GM21723 (cell line): ENCODE results near the gene FOXP4.
"Not testable (repeated sequence)": the region's sequence is repeated elsewhere in the genome, so short reads cannot be mapped to it uniquely, and the experiment has no call there.

Experiments used
- ATAC-seq: cut with Tn5 transposase; IDR thresholded peaks from one replicate; pipeline ENCODE4 v1.9.1; 2021; ENCODE audit warnings: mild to moderate bottlenecking, moderate library complexity; ENCODE audit not compliant: unreplicated experiment

The FOXP4 gene

DNA sequence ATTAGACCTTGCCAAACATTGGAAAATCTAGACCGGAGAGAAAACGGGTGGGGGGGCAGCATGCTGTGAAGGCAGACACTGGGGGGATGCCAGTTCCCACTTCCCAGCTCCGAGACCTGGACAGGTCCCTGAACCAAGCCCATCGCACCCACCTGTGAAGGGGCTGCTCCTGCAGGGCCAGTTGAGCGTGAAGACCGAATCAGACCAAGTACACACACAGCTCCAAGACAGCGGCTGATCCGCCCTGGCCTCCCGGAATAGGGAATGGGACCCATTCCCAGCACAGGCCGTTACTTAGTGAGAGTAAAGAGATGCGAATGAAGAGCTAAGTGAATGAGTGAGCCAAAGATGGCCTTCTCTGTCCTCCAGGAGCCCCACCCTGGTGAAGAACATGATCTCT lies 50.6 kb downstream of the FOXP4 start:
- ATAC-seq, result no peak

GRCh38 chr6:41597246-41598000 lies 51.2 kb downstream of the FOXP4 start:
- no peak for ATAC-seq

DNA sequence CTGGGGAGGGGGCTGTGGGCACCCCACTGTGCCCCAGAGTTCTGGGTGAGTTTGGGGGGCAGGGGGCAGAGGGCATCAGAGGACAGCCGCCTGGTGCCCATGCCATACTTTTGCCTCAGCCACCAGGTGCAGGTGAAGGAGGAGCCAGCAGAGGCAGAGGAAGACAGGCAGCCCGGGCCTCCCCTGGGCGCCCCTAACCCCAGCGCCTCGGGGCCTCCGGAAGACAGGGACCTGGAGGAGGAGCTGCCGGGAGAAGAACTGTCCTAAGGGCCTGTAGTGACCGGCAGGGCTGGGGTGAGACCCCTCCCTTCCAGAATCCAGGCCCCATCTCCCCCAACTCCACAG lies 52.5 kb downstream of the FOXP4 start:
- ATAC-seq, result no peak

- no peak for ATAC-seq
Observed at GRCh38 chr6:41599015-41599851, 53.1 kb downstream of the FOXP4 start.

- no peak for ATAC-seq
Observed at GRCh38 chr6:41599852-41600445, 53.8 kb downstream of the FOXP4 start.

DNA sequence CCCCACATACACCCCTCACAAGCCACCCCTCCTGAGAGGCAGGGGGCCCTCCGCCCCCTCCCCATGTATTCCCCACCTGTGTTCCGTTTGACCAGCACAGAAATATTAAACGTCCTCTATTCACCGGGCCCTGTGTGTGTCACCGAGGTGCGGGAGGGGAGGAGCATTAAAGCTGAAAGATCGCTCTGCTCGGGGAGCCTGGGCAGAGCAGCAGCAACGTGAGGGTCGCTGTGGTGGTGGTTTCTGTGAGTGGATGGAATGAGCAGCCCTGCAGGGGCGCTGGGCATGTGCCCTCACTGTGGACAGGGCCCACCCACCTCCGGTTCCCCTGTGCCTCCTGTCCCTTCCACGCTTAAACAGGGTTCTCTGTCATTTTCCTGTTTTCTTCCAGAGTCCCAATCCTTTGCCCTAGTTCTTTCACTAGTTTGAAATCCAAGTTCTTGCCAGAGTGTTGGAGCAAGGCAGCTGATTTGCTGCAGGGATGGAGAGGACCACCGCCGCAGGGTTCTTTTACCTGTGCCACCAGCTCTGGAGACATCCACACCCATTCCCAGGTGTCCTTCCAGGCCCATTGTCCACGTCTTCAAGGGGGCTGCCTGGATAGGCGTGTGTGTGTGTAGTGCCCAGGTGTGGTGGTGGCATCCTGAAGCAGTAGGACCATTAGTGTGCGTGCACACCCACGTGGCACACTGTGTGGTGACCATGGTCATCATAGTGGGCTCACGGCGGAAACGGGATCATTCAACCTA lies 54.5 kb downstream of the FOXP4 start:
- ATAC-seq, result no peak

- no peak for ATAC-seq
Observed at GRCh38 chr6:41601248-41601549, 55.0 kb downstream of the FOXP4 start.

DNA sequence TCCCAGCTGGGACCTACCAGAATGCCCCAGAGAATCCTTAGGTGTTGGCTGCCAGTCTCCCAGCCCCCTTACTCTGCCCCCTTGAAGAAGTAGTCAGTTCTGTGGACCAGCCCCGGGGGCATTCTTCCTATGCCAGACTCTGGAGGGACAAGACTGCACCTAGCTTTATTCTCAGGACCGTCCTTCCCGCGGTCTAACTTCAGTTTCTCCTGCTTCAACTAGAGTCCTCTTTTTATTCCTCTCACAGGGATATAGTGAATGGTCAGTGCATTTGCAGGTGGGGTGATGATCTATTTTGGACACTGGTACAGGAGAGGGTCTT lies 56.2 kb downstream of the FOXP4 start:
- ATAC-seq, result no peak

- ATAC-seq, result peak; percentile 72
Observed at GRCh38 chr6:41602864-41603608, 56.9 kb downstream of the FOXP4 start.

DNA sequence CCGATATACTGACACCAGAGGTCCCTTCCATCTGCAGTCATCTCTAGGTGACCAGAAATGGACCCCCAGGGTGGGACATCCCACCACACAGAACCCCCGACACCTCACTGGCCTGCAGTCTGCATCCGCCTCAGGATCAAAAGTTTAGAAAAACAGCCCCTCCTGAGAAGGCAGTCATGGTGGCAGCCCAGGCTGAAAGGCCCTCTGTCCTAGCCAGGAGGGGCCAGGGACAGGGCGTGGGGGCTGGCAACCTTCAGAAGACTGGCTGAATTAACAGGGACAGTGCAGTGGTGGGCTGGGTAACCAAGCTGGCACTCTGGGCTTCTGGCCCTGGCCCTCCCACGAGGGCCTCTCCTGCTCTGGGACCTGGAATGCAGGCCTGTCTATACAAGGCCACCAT lies 57.8 kb downstream of the FOXP4 start:
- no peak for ATAC-seq

DNA sequence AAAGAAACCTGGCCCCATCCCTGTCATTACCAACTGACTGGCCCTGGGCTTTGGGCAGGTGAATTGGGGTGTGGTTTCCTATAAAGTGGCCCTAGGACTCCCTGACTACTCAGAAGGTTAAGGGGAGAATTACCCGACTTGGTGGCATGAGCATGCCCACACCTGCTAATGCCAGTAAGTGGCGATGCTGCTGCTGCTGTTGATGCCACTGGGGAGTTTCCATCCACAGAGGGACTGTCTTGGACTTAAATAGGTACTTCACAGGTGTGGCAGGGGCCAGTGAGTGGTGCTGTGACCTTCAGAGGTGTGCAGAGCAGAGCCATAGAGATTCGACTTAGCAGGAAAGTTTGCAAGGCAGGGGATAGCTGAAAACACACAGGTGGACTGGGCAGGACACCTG lies 59.5 kb downstream of the FOXP4 start:
- ATAC-seq, result no peak

DNA sequence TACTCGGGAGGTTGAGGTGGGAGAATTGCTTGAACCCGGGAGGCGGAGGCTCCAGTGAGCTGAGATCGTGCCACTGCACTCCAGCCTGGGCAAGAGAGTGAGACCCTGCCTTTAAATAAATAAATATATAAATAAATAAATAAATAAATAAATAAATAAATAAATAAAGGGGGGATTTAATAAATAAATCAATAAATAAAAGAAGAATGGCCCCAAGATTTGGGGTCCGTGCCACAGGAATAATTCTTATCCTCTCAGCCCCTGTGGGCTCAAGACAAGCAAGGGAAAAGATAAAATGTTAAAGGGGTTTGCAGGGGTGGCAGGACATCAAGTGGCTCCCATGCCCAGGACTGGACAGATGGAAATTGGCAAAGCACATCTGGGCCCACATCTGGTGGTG lies 60.9 kb downstream of the FOXP4 start:
- no peak for ATAC-seq

DNA sequence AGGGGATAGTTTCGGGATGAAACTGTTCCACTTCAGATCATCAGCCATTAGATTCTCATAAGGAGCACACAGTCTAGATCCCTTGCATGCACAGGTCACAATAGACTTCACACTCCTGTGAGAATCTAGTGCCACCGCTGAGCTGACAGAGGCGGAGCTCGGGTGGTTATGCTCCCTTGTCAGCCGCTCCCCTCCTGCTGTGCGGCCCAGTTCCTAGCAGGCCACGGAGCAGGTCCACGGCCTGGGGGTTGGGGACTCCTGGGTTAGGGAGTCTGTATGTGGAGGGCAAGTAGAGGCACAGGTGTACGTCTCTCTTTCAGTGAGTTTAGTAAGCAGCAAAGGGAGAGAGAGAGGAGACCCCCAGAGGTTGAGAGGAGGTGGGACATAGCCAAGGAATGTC lies 61.6 kb downstream of the FOXP4 start:
- ATAC-seq, result no peak

DNA sequence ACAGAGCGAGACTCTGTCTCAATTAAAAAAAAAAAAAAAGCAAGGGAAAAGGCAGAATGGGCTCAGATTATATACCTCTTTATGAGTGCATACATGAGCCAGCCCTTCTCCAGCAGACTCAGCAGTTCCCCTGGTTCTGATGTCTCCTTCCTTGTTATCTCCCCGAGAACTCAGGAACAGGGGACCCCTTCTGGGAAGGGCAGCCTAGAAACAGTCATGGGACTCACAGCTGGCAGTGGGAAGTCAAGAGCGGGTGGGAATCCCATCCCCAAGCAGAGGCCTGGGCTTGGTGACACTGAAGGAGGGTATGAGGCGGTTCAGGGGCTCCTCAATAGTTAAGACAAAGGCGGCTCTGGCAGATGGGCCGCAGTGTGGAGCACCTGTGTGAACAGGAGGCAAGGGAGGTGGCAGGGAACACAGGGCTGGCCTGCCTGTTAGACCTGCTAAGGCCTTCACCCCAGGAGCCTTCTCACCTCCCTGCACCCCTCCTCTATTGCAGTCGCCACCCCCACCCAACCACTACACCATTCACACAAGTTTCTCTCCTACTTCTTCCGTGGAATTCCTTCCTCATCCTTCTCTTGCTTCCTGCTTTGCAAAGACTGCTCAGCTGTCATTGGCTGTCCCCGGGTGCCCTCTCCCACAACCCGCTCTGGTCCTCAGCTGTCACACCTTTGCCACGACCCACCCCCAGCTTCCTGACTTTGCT lies 62.4 kb downstream of the FOXP4 start:
- ATAC-seq, result no peak

DNA sequence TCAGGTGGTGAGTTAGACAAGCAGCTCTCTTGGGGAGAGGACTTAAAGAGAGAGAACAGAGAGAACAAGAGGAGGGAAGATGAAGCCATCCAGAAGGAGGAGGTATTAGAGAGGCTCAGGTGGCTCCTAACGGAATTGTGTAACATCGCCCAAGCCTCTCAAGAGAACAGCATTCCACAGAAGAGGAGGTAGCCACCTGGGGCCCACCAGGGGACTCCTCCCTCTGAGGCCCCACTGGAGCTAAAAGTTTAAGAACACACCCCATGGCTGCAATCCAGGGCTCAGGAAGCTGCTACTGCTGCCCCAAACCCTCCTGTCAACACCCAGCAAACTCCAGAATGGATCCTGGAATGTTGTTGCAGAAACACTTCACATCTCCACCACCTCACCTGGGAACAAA lies 68.5 kb downstream of the FOXP4 start:
- no peak for ATAC-seq

DNA sequence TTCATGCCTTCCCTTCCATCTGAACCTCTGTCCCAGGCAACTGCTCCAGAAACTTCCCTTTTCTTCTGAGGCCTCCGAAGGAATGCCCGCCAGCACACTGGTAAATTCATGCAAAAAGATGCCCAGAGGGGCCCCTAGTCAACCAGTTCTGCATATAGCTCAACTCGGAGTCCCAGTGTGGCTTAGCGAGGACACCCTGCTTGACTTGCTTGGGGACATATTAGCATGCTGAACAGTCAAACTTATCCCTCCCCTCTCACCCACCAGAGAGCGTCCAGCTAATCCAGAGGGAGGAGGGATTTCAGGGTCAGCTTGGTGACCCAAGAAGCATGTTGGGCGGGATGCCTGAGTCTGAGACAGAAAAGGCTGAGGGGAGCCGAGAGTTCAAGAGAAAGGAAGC lies 69.1 kb downstream of the FOXP4 start:
- no peak for ATAC-seq

- ATAC-seq, result no peak
Observed at GRCh38 chr6:41618598-41618997, 72.4 kb downstream of the FOXP4 start.

- ATAC-seq, result not testable (repeated sequence)
Observed at GRCh38 chr6:41619193-41619592, 73.0 kb downstream of the FOXP4 start.

- ATAC-seq, result no peak
Observed at GRCh38 chr6:41621367-41621766, 75.2 kb downstream of the FOXP4 start.

- no peak for ATAC-seq
Observed at GRCh38 chr6:41621802-41622201, 75.6 kb downstream of the FOXP4 start.
